Smooth muscle cell (in vitro differentiated cells): Measurements from ENCODE around the gene THRB. TPM values are rescaled to one million over a fixed set of nuclear protein-coding genes. Genes with fewer than 3 reads are reported as not detected.
A peak's percentile ranks its signal among the peaks of the same experiment; 100 is the strongest.

Experiments
- DNase-seq: peaks from one replicate; lab custom pipeline; 2025; ENCODE audit not compliant: unreplicated experiment; lab: John Stamatoyannopoulos, UW
- H2AFZ ChIP-seq: fragments of 200-600 bp; sonication (generic); 2 replicates; pipeline ENCODE4 v1.6.0; 2016; ENCODE audit warnings: antibody characterized with exemption, low read depth, mild to moderate bottlenecking
- H3F3A ChIP-seq: fragments of 200-600 bp; sonication (generic); 2 replicates; pipeline ENCODE4 v1.6.0; 2017; ENCODE audit warnings: antibody characterized with exemption, low read depth
- H3K27ac ChIP-seq: fragments of 200-600 bp; sonication (generic); 2 replicates; pipeline ENCODE4 v1.5.1; 2016; ENCODE audit warnings: low read depth, mild to moderate bottlenecking
- H3K27me3 ChIP-seq: fragments of 200-600 bp; sonication (generic); 2 replicates; pipeline ENCODE4 v1.6.1; 2016; ENCODE audit warnings: low read depth, mild to moderate bottlenecking
- H3K36me3 ChIP-seq: fragments of 200-600 bp; sonication (generic); 2 replicates; pipeline ENCODE4 v1.5.1; 2016; ENCODE audit warnings: low read depth
- H3K4me1 ChIP-seq: fragments of 200-600 bp; sonication (generic); 2 replicates; pipeline ENCODE4 v1.5.1; 2016; ENCODE audit warnings: low read depth
- H3K4me2 ChIP-seq: fragments of 200-600 bp; sonication (generic); 2 replicates; pipeline ENCODE4 v1.6.0; 2016; ENCODE audit warnings: mild to moderate bottlenecking
- H3K4me3 ChIP-seq: fragments of 200-600 bp; sonication (generic); 2 replicates; pipeline ENCODE4 v1.5.1; 2016; ENCODE audit warnings: mild to moderate bottlenecking
- H3K79me2 ChIP-seq: fragments of 200-600 bp; sonication (generic); 2 replicates; pipeline ENCODE4 v1.6.0; 2016; ENCODE audit warnings: low read depth, mild to moderate bottlenecking
- H3K9ac ChIP-seq: fragments of 200-600 bp; sonication (generic); 2 replicates; pipeline ENCODE4 v1.6.0; 2016; ENCODE audit warnings: low read depth
- H3K9me3 ChIP-seq: fragments of 200-600 bp; sonication (generic); replicated peaks from 2 replicates; pipeline ENCODE4 v1.5.1; 2016; ENCODE audit warnings: low read depth
- H4K20me1 ChIP-seq: fragments of 200-600 bp; sonication (generic); 2 replicates; pipeline ENCODE4 v1.6.0; 2016; ENCODE audit warnings: low read depth
- WGBS: methylation state at CpG from one replicate; pipeline ENCODE4 v1.1.7; 2016; ENCODE audit warnings: low lambda C conversion rate; 5-methylcytosine and 5-hydroxymethylcytosine counted together
- polyA plus RNA-seq: library from polyadenylated mRNA; unstranded; fragments of >200 nt; fragmentation: Nextera tagmentation; extraction: Ambion mirVana; gene quantifications from 2 replicates; pipeline ENCODE4 v1.2.1, GENCODE V29; 2016
- total RNA-seq: library from RNA; depleted of rRNA; stranded (reverse); fragments of >200 nt; gene quantifications from 2 replicates; pipeline ENCODE4 v1.2.3, GENCODE V29; 2014
- TF ChIP-seq, protein P1 (sequence below): fragments of 200-600 bp; sonication (generic); IDR thresholded peaks from 2 replicates; pipeline ENCODE4 v1.5.1; 2017; ENCODE audit warnings: borderline replicate concordance, mild to moderate bottlenecking, antibody characterized with exemption; ENCODE audit not compliant: insufficient read depth, poor library complexity, severe bottlenecking

THRB gene
- total and polyA plus RNA-seq, 2 experiments from 2014 or later = 5.6 to 43.8 TPM

- Histone ChIP-seq H3K9ac (no peak overlapping the region), H3K4me2 (no peak overlapping the region), H3K4me1 (peaks cover 5% of the 10 kb centered on the region), H3K27ac (no peak overlapping the region), H2AFZ (no peak overlapping the region), H3K4me3 (no peak overlapping the region), H3K27me3 (no peaks in the 10 kb centered on the region), H4K20me1 (no peaks in the 10 kb centered on the region), H3K36me3 (no peaks in the 10 kb centered on the region), H3K9me3 (no peaks in the 10 kb centered on the region), H3K79me2 (no peaks in the 10 kb centered on the region), H3F3A (no peaks in the 10 kb centered on the region)
- DNase-seq = no peak
- TF ChIP-seq, protein P1, sequence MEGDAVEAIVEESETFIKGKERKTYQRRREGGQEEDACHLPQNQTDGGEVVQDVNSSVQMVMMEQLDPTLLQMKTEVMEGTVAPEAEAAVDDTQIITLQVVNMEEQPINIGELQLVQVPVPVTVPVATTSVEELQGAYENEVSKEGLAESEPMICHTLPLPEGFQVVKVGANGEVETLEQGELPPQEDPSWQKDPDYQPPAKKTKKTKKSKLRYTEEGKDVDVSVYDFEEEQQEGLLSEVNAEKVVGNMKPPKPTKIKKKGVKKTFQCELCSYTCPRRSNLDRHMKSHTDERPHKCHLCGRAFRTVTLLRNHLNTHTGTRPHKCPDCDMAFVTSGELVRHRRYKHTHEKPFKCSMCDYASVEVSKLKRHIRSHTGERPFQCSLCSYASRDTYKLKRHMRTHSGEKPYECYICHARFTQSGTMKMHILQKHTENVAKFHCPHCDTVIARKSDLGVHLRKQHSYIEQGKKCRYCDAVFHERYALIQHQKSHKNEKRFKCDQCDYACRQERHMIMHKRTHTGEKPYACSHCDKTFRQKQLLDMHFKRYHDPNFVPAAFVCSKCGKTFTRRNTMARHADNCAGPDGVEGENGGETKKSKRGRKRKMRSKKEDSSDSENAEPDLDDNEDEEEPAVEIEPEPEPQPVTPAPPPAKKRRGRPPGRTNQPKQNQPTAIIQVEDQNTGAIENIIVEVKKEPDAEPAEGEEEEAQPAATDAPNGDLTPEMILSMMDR = no peak
Measured at GRCh38 chr3:24360957-24361356, 133.7 kb downstream of the THRB start.

- Histone ChIP-seq H2AFZ (no peak overlapping the region), H3K9ac (no peak overlapping the region), H3K79me2 (no peaks in the 10 kb centered on the region), H3K27me3 (no peaks in the 10 kb centered on the region), H3K36me3 (no peaks in the 10 kb centered on the region), H3F3A (no peaks in the 10 kb centered on the region), H3K4me3 (no peak overlapping the region), H3K4me1 (no peaks in the 10 kb centered on the region), H3K27ac (no peak overlapping the region), H3K9me3 (no peaks in the 10 kb centered on the region), H4K20me1 (no peaks in the 10 kb centered on the region), H3K4me2 (no peak overlapping the region)
- TF ChIP-seq, protein P1 = peak; percentile 10
- 91% methylated on average over 5 of the region's 5 CpGs for WGBS
- no peak for DNase-seq
Measured at GRCh38 chr3:24359645-24360462, 134.8 kb downstream of the THRB start.

DNA sequence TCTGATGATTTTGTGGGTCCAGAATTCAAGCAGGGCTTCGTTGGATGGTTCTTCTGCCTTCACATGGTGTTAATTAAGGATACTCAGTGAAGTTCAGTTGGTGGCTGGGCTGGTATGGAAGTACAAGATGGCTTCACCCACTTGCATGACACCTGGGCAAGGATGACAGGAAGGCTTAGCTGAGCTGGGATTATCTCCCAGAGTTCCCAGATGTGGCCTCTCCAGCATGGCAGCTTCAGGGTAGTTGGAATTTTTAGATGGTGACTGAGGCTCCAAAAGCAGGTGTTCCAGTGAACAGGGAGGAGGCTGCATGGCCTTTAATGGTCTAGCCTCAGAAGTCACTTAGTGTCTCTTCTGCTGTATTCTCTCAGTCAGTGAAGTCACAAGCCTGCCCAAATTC lies 135.5 kb downstream of the THRB start:
- Histone ChIP-seq H3K4me3 (no peak overlapping the region), H3K9me3 (no peaks in the 10 kb centered on the region), H3F3A (no peaks in the 10 kb centered on the region), H2AFZ (no peak overlapping the region), H3K27me3 (no peaks in the 10 kb centered on the region), H3K9ac (no peak overlapping the region), H3K79me2 (no peaks in the 10 kb centered on the region), H3K27ac (no peak overlapping the region), H3K4me2 (no peak overlapping the region), H3K36me3 (no peaks in the 10 kb centered on the region), H3K4me1 (no peaks in the 10 kb centered on the region), H4K20me1 (no peaks in the 10 kb centered on the region)
- TF ChIP-seq, protein P1 = no peak
- 78% methylated on average over 1 of the region's 1 CpG for WGBS
- no peak for DNase-seq

- no peaks in the 10 kb centered on the region for H3K4me1 ChIP-seq
- H3K9ac ChIP-seq = no peak overlapping the region
- DNase-seq = no peak
- TF ChIP-seq, protein P1 = no peak
- H3K4me3 ChIP-seq = no peak overlapping the region
- no peaks in the 10 kb centered on the region for H4K20me1 ChIP-seq
- H3F3A ChIP-seq = no peaks in the 10 kb centered on the region
- 92% methylated on average over 6 of the region's 6 CpGs for WGBS
- no peak overlapping the region for H3K27ac ChIP-seq
- H3K4me2 ChIP-seq = no peak overlapping the region
- H3K9me3 ChIP-seq = no peaks in the 10 kb centered on the region
- no peaks in the 10 kb centered on the region for H3K79me2 ChIP-seq
- no peaks in the 10 kb centered on the region for H3K36me3 ChIP-seq
- H3K27me3 ChIP-seq = no peaks in the 10 kb centered on the region
- no peak overlapping the region for H2AFZ ChIP-seq
Measured at GRCh38 chr3:24357635-24358034, 137.0 kb downstream of the THRB start.
